Glutamatergic neuron (in vitro differentiated cells): ENCODE results near the gene SIRT5. TPM values are rescaled to one million over a fixed set of nuclear protein-coding genes. Genes with fewer than 3 reads are reported as not detected.

Source experiments
- DNase-seq: peaks from one replicate; pipeline ENCODE4 v3.0.0; 2022
- H3K27ac Mint-ChIP-seq: one replicate; pipeline ENCODE4 v1.8.0; 2020; ENCODE audit warnings: mild to moderate bottlenecking, mixed read lengths, inconsistent platforms; ENCODE audit not compliant: unreplicated experiment
- H3K27me3 Mint-ChIP-seq: one replicate; pipeline ENCODE4 v1.8.0; 2020; ENCODE audit warnings: mild to moderate bottlenecking, moderate library complexity, mixed read lengths, inconsistent platforms; ENCODE audit not compliant: unreplicated experiment
- H3K36me3 Mint-ChIP-seq: one replicate; pipeline ENCODE4 v1.8.0; 2020; ENCODE audit warnings: mild to moderate bottlenecking, mixed read lengths, inconsistent platforms; ENCODE audit not compliant: unreplicated experiment
- H3K4me1 Mint-ChIP-seq: one replicate; pipeline ENCODE4 v1.8.0; 2020; ENCODE audit warnings: mild to moderate bottlenecking, low read depth, mixed read lengths, inconsistent platforms; ENCODE audit not compliant: unreplicated experiment
- H3K4me3 Mint-ChIP-seq: one replicate; pipeline ENCODE4 v1.8.0; 2020; ENCODE audit warnings: mild to moderate bottlenecking, mixed read lengths, inconsistent platforms; ENCODE audit not compliant: unreplicated experiment
- H3K9me3 Mint-ChIP-seq: one replicate; pipeline ENCODE4 v1.8.0; 2020; ENCODE audit warnings: mild to moderate bottlenecking, moderate library complexity, mixed read lengths, inconsistent platforms; ENCODE audit not compliant: unreplicated experiment
- total RNA-seq: library from RNA; stranded (reverse); fragmentation: NEBNext Ultra II Directional; extraction: Animal tissue kit (Norgen Biotek cat#: 25700); gene quantifications from one replicate; pipeline ENCODE4 v1.2.1, GENCODE V29; 2021; ENCODE audit not compliant: unreplicated experiment
- TF ChIP-seq, protein P1 (sequence below): fragments of 200-600 bp; sonication (generic); IDR thresholded peaks from one replicate; pipeline ENCODE4 v1.5.0; 2021; ENCODE audit not compliant: partially characterized antibody, unreplicated experiment

SIRT5 gene
- total RNA-seq, 1 donor from 2014 or later: 4.9 TPM

DNA sequence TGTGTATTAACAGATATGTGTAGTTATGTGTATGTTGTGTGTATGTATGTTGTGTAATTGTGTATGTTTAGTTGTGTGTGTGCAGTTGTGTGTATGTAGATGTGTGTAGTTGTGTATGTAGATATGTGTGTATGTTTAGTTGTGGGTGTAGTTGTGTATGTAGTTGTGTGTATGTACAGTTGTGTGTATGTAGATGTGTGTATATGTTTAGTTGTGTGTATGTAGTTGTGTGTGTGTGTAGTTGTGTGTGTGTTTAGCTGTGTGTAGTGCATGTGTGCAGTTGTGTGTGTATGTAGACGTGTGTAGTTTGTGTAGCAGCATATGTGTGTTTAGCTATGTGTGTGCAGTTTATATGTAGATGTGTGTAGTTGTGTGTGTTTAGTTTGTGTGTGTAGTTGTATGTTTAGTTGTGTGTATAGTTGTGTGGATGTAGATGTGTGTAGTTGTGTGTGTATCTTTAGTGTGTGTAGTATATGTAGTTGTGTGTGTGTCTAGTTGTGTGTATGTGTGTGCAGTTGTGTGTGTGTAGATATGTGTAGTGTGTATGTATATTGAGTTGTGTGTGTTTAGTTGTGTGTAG lies 16.3 kb downstream of the SIRT5 start:
- Mint-ChIP-seq H3K36me3 (no peaks in the 10 kb centered on the region), H3K27me3 (peaks cover 2% of the 10 kb centered on the region), H3K4me3 (no peak overlapping the region), H3K9me3 (peaks cover 2% of the 10 kb centered on the region), H3K27ac (no peak overlapping the region), H3K4me1 (peaks cover 4% of the 10 kb centered on the region)
- TF ChIP-seq, protein P1, sequence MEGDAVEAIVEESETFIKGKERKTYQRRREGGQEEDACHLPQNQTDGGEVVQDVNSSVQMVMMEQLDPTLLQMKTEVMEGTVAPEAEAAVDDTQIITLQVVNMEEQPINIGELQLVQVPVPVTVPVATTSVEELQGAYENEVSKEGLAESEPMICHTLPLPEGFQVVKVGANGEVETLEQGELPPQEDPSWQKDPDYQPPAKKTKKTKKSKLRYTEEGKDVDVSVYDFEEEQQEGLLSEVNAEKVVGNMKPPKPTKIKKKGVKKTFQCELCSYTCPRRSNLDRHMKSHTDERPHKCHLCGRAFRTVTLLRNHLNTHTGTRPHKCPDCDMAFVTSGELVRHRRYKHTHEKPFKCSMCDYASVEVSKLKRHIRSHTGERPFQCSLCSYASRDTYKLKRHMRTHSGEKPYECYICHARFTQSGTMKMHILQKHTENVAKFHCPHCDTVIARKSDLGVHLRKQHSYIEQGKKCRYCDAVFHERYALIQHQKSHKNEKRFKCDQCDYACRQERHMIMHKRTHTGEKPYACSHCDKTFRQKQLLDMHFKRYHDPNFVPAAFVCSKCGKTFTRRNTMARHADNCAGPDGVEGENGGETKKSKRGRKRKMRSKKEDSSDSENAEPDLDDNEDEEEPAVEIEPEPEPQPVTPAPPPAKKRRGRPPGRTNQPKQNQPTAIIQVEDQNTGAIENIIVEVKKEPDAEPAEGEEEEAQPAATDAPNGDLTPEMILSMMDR: no peak
- DNase-seq: no peak

DNA sequence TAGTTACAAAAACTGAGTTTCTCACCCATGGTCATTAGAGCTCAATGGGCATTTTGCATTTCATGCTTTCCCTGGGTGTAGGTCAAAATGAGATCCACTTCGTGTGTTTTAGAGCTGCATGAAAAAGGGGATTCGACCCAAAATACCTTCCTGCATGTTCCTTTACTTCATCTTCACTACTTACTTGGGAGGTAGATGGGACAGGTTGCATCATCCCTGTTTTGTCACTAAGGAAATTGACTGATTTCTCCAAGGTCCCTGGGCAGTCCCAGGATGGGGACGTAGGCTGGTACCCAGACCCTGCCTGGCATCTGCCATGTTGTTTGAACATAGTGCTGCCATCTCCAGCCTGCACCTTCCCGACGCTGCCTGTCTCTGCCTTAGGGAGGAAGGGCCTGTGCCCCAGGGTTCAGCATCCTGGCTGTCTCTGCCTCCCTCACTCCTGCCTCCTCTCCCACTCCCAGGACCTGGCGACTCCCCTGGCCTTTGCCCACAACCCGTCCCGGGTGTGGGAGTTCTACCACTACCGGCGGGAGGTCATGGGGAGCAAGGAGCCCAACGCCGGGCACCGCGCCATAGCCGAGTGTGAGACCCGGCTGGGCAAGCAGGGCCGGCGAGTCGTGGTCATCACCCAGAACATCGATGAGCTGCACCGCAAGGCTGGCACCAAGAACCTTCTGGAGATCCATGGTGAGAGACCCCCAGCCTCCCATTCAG lies 17.0 kb downstream of the SIRT5 start:
- Mint-ChIP-seq H3K4me1 (peaks cover 4% of the 10 kb centered on the region), H3K27me3 (peaks cover 2% of the 10 kb centered on the region), H3K4me3 (no peak overlapping the region), H3K36me3 (no peaks in the 10 kb centered on the region), H3K27ac (no peak overlapping the region), H3K9me3 (peaks cover 2% of the 10 kb centered on the region)
- TF ChIP-seq, protein P1: no peak
- no peak for DNase-seq

DNA sequence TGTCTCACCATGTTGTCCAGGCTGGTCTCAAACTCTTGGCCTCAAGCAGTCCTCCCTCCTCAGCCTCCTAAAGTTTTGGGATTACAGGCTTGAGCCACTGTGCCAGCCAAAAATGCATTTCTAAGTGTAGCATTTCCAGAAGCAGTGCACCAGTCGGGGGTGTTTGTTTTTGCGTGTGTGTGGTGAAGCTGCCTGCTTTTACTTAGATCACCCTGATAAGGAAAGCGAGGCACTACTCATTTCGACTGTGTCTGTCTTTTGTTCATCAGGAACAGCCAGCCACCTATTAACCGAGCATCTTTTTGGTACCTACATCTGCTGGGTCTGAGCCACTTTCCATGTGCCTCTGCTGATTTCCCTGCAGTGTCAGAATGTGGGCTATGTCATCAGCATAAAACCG lies 18.7 kb downstream of the SIRT5 start:
- no peak for DNase-seq
- Mint-ChIP-seq H3K4me3 (no peak overlapping the region), H3K36me3 (no peaks in the 10 kb centered on the region), H3K27ac (no peak overlapping the region), H3K27me3 (peaks cover 2% of the 10 kb centered on the region), H3K4me1 (peaks cover 4% of the 10 kb centered on the region), H3K9me3 (peaks cover 2% of the 10 kb centered on the region)
- TF ChIP-seq, protein P1: no peak

DNA sequence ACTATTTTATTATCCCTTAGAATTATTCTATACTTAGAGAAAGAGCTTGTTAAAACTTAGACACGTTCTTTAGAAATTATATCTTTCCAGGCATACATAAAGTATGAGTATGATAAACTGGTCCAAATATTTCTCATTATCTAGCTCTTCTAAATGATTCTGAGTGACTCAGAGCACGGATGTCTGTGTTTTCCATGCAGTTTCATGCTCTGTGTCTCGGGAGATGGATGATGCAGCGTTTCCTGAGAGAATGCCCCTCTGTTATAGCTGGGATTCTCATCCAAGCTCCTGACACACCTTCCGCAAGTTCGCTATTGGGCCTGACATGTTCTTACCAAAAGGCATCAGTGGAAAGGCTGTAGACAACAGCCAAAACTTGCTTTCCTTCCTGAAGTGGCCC lies 19.3 kb downstream of the SIRT5 start:
- TF ChIP-seq, protein P1: no peak
- H3K9me3 Mint-ChIP-seq: peaks cover 2% of the 10 kb centered on the region
- DNase-seq: no peak
- peaks cover 7% of the 10 kb centered on the region for H3K4me1 Mint-ChIP-seq
- H3K27me3 Mint-ChIP-seq: peaks cover 2% of the 10 kb centered on the region
- no peaks in the 10 kb centered on the region for H3K36me3 Mint-ChIP-seq
- H3K27ac Mint-ChIP-seq: no peak overlapping the region
- no peak overlapping the region for H3K4me3 Mint-ChIP-seq

DNA sequence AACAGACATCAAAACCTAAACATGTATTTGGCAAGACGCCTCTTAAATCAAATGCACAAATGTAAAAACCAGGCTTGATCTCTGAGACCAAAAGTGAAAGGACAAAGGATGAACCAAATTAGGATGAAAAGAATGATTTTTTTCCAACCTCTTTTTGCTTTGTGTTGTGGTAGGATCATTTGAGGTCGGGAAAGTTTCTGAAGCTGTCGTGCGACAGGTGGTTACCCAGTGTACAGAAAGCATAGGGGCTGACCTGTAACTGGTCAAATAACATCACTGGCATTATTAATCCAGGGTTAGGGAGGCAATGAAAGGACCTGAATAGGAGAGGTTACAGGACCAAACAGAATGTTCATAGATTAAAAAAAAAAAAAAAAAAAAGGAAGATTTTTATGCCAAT lies 22.7 kb downstream of the SIRT5 start:
- no peak overlapping the region for H3K27ac Mint-ChIP-seq
- no peaks in the 10 kb centered on the region for H3K9me3 Mint-ChIP-seq
- H3K4me3 Mint-ChIP-seq: no peak overlapping the region
- TF ChIP-seq, protein P1: no peak
- H3K36me3 Mint-ChIP-seq: no peaks in the 10 kb centered on the region
- no peak for DNase-seq
- H3K4me1 Mint-ChIP-seq: peaks cover 3% of the 10 kb centered on the region
- H3K27me3 Mint-ChIP-seq: peaks cover 2% of the 10 kb centered on the region
